HepG2 (cell line): ENCODE data around the gene CDC42BPG. TPM values are rescaled to one million over a fixed set of nuclear protein-coding genes. Genes with fewer than 3 reads are reported as not detected.

Experiments
- ATAC-seq: fragments of 200-7000 bp; cut with Tn5 transposase; 3 replicates; pipeline ENCODE4 v1.9.1; 2020; ENCODE audit warnings: mild to moderate bottlenecking, moderate library complexity
- BruUV-seq: library from RNA; stranded (reverse); fragments of 400-500 nt; replicated peaks from 2 replicates; lab custom pipeline; 2021; lab: Mats Ljungman, UMichigan
- CTCF ChIA-PET: fragments of 300-600 bp; formaldehyde crosslinking; extraction: SDS; loops from one replicate; lab custom pipeline; 2021; ENCODE audit warnings: low total read pairs, inconsistent platforms, low intra/inter-chr PET ratio; lab: Yijun Ruan, JAX
- POLR2A ChIA-PET: fragments of 350-600 bp; sonication (Branson Sonifier 250); formaldehyde crosslinking; loops from one replicate; lab custom pipeline; 2020; ENCODE audit warnings: antibody characterized with exemption, inconsistent platforms; lab: Yijun Ruan, JAX
- DNase-seq: peaks from one replicate; pipeline ENCODE4 v3.0.0-alpha.2; 2015; ENCODE audit warnings: low spot score
- FAIRE-seq: peaks from 3 replicates; lab custom pipeline; 2011; peaks lifted over from hg19 to GRCh38; lab: Jason Lieb, UNC
- H2AFZ ChIP-seq: one replicate; pipeline ENCODE4 v1.6.1; 2011; ENCODE audit warnings: low read length, inconsistent platforms
- H3K27ac ChIP-seq: fragments of 300-600 bp; 3 replicates; pipeline ENCODE4 v1.8.0; 2011; ENCODE audit warnings: mixed run types, mild to moderate bottlenecking, mixed read lengths, low read length, inconsistent platforms; ENCODE audit not compliant: insufficient read depth; ENCODE audit errors: extremely low read length
- H3K27me3 ChIP-seq, 2 experiments: fragments of 200-600 bp in 1 of 2; 2 replicates in 1 of 2; 3 replicates in 1 of 2; pipeline versions ENCODE4 v1.6.0 to v1.8.0; 2011; ENCODE audit warnings: low read length in 2 of 2, mild to moderate bottlenecking in 2 of 2, moderate library complexity in 2 of 2, inconsistent platforms in 1 of 2; ENCODE audit not compliant: insufficient read depth in 2 of 2, control insufficient read depth in 1 of 2
- H3K36me3 ChIP-seq, 2 experiments: fragments of 200-600 bp in 1 of 2; replicated peaks in 1 of 2; 2 replicates in 1 of 2; 3 replicates in 1 of 2; pipeline versions ENCODE4 v1.5.1 to v1.8.0; 2011; ENCODE audit warnings: low read length in 2 of 2, inconsistent platforms in 1 of 2; ENCODE audit not compliant: insufficient read depth in 2 of 2, control insufficient read depth in 1 of 2
- H3K4me1 ChIP-seq: 2 replicates; pipeline ENCODE4 v1.5.1; 2012; ENCODE audit warnings: low read length, inconsistent platforms; ENCODE audit not compliant: insufficient read depth
- H3K4me2 ChIP-seq: 2 replicates; pipeline ENCODE4 v1.6.0; 2011; ENCODE audit warnings: low read depth, low read length, inconsistent platforms
- H3K4me3 ChIP-seq, 3 experiments: fragments of 200-600 bp in 1 of 3; sonication (generic), shearing (Covaris generic) in 1 of 3; replicated peaks in 1 of 3; 2 replicates each; pipeline ENCODE4 v1.5.1; 2011 to 2016; ENCODE audit warnings: low read length in 3 of 3, inconsistent platforms in 2 of 3, low read depth in 2 of 3, mild to moderate bottlenecking in 2 of 3, control low read depth in 1 of 3, mixed read lengths in 1 of 3; ENCODE audit not compliant: insufficient read depth in 1 of 3
- H3K79me2 ChIP-seq: one replicate; pipeline ENCODE4 v1.6.1; 2011; ENCODE audit warnings: low read length, inconsistent platforms; ENCODE audit not compliant: insufficient read depth
- H3K9ac ChIP-seq: 2 replicates; pipeline ENCODE4 v1.6.0; 2011; ENCODE audit warnings: mild to moderate bottlenecking, low read depth, low read length, inconsistent platforms; ENCODE audit not compliant: insufficient read depth
- H3K9me3 ChIP-seq: 2 replicates; pipeline ENCODE4 v1.5.1; 2012; ENCODE audit warnings: mild to moderate bottlenecking, low read length
- H4K20me1 ChIP-seq: 2 replicates; pipeline ENCODE4 v1.6.0; 2011; ENCODE audit warnings: inconsistent platforms, mild to moderate bottlenecking, low read length, moderate library complexity; ENCODE audit not compliant: insufficient read depth
- ASH2L ChIP-seq: fragments of 300-600, 200-600 bp; sonication (generic); IDR thresholded peaks from 2 replicates; pipeline ENCODE4 v1.7.0; 2017; ENCODE audit warnings: low read depth, mild to moderate bottlenecking, moderate library complexity, mixed read lengths, low read length; ENCODE audit not compliant: insufficient read length
- BORCS8-MEF2B ChIP-seq: sonication (generic); formaldehyde crosslinking; IDR thresholded peaks from 2 replicates; pipeline ENCODE4 v1.8.0; 2022; ENCODE audit warnings: mild to moderate bottlenecking, missing genetic modification reagents
- KDM5B ChIP-seq: sonication (generic); formaldehyde crosslinking; IDR thresholded peaks from 2 replicates; pipeline ENCODE4 v1.4.0; 2020; ENCODE audit warnings: missing genetic modification reagents, mild to moderate bottlenecking, borderline replicate concordance
- MAFG ChIP-seq: sonication (generic); formaldehyde crosslinking; IDR thresholded peaks from 2 replicates; pipeline ENCODE4 v1.5.1; 2020; ENCODE audit warnings: mild to moderate bottlenecking, missing genetic modification reagents
- MTA3 ChIP-seq: sonication (generic); formaldehyde crosslinking; IDR thresholded peaks from 2 replicates; pipeline ENCODE4 v1.4.0; 2020; ENCODE audit warnings: missing genetic modification reagents
- RARG ChIP-seq: sonication (generic); formaldehyde crosslinking; IDR thresholded peaks from 2 replicates; pipeline ENCODE4 v1.4.0; 2020; ENCODE audit warnings: low read depth, mild to moderate bottlenecking, missing genetic modification reagents
- STAT5B ChIP-seq: sonication (generic); formaldehyde crosslinking; IDR thresholded peaks from 2 replicates; pipeline ENCODE4 v1.4.0; 2020; ENCODE audit warnings: missing genetic modification reagents
- ZNF136 ChIP-seq: sonication (generic); formaldehyde crosslinking; IDR thresholded peaks from 2 replicates; pipeline ENCODE4 v1.8.1; 2022; ENCODE audit warnings: low read depth, mild to moderate bottlenecking, moderate library complexity, missing genetic modification reagents
- ZNF260 ChIP-seq: sonication (generic); formaldehyde crosslinking; IDR thresholded peaks from 2 replicates; pipeline ENCODE4 v1.4.0; 2020; ENCODE audit warnings: missing genetic modification reagents, low read depth, mild to moderate bottlenecking, borderline replicate concordance
- WGBS: methylation state at CpG from one replicate; pipeline ENCODE4 v1.1.6; 2017; ENCODE audit warnings: low lambda C conversion rate; 5-methylcytosine and 5-hydroxymethylcytosine counted together
- in situ Hi-C: cut with HindIII; loops from 2 replicates; pipeline ENCODE4 v1.10.0; 2017; ENCODE audit warnings: low pct_unique_long_range_greater_than_20kb; ENCODE audit not compliant: extremely low pct_ligation_motif_present
- intact Hi-C: fragments of 100-400 bp; cut with micrococcal nuclease; formaldehyde crosslinking; loops from one replicate; pipeline ENCODE4 v1.10.0; 2022; ENCODE audit not compliant: unreplicated experiment
- polyA plus RNA-seq, 8 experiments: library from polyadenylated mRNA; depleted of rRNA in 3 of 8; stranded (reverse) in 7 of 8; unstranded in 1 of 8; fragments of >200 nt; fragmentation: Illumina TruSeq in 4 of 8; extraction: Trizol in 4 of 8; gene quantifications; 2 replicates each; pipeline versions ENCODE4 v1.2.1 to v1.2.3, GENCODE V29; 2011 to 2016; ENCODE audit warnings: low read depth in 4 of 8, missing spikeins in 1 of 8, mixed read lengths in 1 of 8; ENCODE audit not compliant: insufficient read depth in 1 of 8
- total RNA-seq, 5 experiments: library from RNA; depleted of rRNA; stranded (reverse); fragments of >200 nt; fragmentation: Illumina TruSeq; extraction: Trizol; gene quantifications; 2 replicates each; pipeline ENCODE4 v1.2.3, GENCODE V29; 2016; ENCODE audit warnings: low read depth in 1 of 5
- TF ChIP-seq, protein P1 (sequence below): sonication (generic); formaldehyde crosslinking; IDR thresholded peaks from 2 replicates; pipeline ENCODE4 v1.4.0; 2020; ENCODE audit warnings: missing genetic modification reagents, borderline replicate concordance

The CDC42BPG gene
- total and polyA plus RNA-seq, 2 of the 13 experiments (the other 11 are each of a cell fraction or from before 2014, with no cell fraction given) = 0.55 to 1.4 TPM

DNA sequence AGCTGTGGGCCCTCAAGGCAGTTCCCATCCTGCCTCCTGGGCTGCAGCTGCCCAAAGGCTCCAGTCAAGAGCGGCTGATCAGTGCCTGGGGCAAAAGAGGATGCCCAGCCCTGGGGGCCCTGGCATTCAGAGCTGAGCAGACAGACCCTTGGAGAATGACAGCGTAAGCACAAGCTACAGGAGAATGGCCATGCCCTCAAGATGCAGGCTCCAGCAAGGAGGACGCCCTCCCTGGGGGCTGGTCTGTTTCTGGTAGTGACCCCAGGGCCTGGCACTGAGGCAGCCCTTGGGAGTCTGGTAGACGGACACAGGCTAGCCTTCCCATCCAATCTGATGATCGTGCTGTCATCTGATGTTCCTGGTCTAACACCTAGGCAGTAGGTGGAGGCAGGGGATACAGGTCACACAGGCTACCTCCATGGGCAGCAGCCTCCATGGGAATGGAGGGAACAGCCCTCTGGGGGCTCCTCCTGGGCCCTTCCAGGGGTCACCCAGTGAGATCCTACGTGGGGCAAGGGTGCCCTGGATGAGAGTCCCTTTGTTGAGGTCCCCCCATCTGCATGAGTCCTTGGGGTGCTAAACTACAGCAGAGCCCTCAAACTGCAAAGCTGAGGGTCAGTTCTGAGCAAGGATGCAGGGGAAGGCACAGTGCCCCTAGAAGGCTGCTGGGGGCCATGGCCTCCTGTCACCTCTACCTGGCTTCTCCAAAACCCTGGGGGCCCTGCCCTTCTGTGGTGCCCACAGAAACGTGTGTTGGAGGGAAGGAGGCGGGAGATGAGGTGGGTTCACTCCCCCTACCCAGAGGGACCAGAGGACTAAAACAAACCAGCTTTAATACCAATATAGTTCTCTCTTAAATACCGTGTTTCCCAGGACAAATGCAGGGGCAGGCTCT, 55.9 kb downstream of the CDC42BPG start:
- Histone ChIP-seq H3K4me3 (no peak overlapping the region), H2AFZ (no peak overlapping the region), H3K4me1 (0 out of 2 replicates have a peak, but pooled peaks cover 3% of the 10 kb centered on the region), H3K9me3 (no peaks in the 10 kb centered on the region)
- TF ChIP-seq STAT5B (no peak), MAFG (CRISPR knock-in tag) (no peak), ASH2L (no peak), RARG (no peak), KDM5B (no peak), BORCS8-MEF2B (CRISPR knock-in tag) (no peak), ZNF260 (CRISPR knock-in tag) (no peak), ZNF136 (CRISPR knock-in tag) (no peak), MTA3 (CRISPR knock-in tag) (no peak)
- TF ChIP-seq, protein P1, sequence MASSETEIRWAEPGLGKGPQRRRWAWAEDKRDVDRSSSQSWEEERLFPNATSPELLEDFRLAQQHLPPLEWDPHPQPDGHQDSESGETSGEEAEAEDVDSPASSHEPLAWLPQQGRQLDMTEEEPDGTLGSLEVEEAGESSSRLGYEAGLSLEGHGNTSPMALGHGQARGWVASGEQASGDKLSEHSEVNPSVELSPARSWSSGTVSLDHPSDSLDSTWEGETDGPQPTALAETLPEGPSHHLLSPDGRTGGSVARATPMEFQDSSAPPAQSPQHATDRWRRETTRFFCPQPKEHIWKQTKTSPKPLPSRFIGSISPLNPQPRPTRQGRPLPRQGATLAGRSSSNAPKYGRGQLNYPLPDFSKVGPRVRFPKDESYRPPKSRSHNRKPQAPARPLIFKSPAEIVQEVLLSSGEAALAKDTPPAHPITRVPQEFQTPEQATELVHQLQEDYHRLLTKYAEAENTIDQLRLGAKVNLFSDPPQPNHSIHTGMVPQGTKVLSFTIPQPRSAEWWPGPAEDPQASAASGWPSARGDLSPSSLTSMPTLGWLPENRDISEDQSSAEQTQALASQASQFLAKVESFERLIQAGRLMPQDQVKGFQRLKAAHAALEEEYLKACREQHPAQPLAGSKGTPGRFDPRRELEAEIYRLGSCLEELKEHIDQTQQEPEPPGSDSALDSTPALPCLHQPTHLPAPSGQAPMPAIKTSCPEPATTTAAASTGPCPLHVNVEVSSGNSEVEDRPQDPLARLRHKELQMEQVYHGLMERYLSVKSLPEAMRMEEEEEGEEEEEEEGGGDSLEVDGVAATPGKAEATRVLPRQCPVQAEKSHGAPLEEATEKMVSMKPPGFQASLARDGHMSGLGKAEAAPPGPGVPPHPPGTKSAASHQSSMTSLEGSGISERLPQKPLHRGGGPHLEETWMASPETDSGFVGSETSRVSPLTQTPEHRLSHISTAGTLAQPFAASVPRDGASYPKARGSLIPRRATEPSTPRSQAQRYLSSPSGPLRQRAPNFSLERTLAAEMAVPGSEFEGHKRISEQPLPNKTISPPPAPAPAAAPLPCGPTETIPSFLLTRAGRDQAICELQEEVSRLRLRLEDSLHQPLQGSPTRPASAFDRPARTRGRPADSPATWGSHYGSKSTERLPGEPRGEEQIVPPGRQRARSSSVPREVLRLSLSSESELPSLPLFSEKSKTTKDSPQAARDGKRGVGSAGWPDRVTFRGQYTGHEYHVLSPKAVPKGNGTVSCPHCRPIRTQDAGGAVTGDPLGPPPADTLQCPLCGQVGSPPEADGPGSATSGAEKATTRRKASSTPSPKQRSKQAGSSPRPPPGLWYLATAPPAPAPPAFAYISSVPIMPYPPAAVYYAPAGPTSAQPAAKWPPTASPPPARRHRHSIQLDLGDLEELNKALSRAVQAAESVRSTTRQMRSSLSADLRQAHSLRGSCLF (CRISPR knock-in tag) = no peak
- TF ChIP-seq, all 625 proteins: peak for 0
- no peak overlapping the region for H3K27ac ChIP-seq
- H3K27me3 ChIP-seq = no peaks in the 10 kb centered on the region
- CTCF ChIA-PET = interaction anchor here (1.1 to 1.5 kb wide), 2 partner anchors 59 to 60 kb away, joined by 3 to 7 read pairs; no protein-coding TSS in a partner anchor
- no peaks in the 10 kb centered on the region for H3K79me2 ChIP-seq
- POLR2A ChIA-PET = interaction anchor here (1.0 kb wide), 1 partner anchor 10 kb away, joined by 6 read pairs; the partner anchor contains the start of gene SF1
- H3K36me3 ChIP-seq = no peaks in the 10 kb centered on the region
- intact Hi-C loops = loop anchor here (10.0 kb wide), 1 partner anchor 56 kb away; the partner anchor contains the start of gene CDC42BPG
- H4K20me1 ChIP-seq = no peaks in the 10 kb centered on the region
- H3K4me2 ChIP-seq = no peak overlapping the region
- BruUV-seq = no TSS peak
- DNase-seq (no peak), ATAC-seq (no peak; the same call in 2 of the 3 replicates), FAIRE-seq (no peak)
- no peak overlapping the region for H3K9ac ChIP-seq
- in situ Hi-C loops = loop anchor here (5.0 kb wide), 1 partner anchor 104 kb away; no protein-coding TSS in a partner anchor
- WGBS = 84% methylated on average over 7 of the region's 9 CpGs
